Activated CD4-positive, alpha-beta T cell treated with anti-CD3 and anti-CD28 coated beads, Interleukin-2, amount 10 ng/mL, durations not matched to agents 24 days and 14 days (primary cell): ENCODE data around the gene C10orf95. TPM values are rescaled to one million over a fixed set of nuclear protein-coding genes. Genes with fewer than 3 reads are reported as not detected.

Source experiments
- DNase-seq: peaks from one replicate; pipeline ENCODE4 v3.0.0; 2022
- H3K27ac Mint-ChIP-seq: one replicate; pipeline ENCODE4 v1.8.0; 2022; ENCODE audit warnings: mild to moderate bottlenecking, mixed read lengths
- H3K27me3 Mint-ChIP-seq: one replicate; pipeline ENCODE4 v1.8.0; 2022; ENCODE audit warnings: mixed read lengths
- H3K36me3 Mint-ChIP-seq: one replicate; pipeline ENCODE4 v1.8.0; 2022; ENCODE audit warnings: low read depth, mild to moderate bottlenecking, mixed read lengths
- H3K4me1 Mint-ChIP-seq: one replicate; pipeline ENCODE4 v1.8.0; 2021; ENCODE audit warnings: mixed read lengths
- H3K4me3 Mint-ChIP-seq: one replicate; pipeline ENCODE4 v1.8.0; 2022; ENCODE audit warnings: mild to moderate bottlenecking, moderate library complexity, mixed read lengths
- H3K9me3 Mint-ChIP-seq: one replicate; pipeline ENCODE4 v1.8.0; 2021; ENCODE audit warnings: mixed read lengths
- intact Hi-C: fragments of 100-400 bp; cut with micrococcal nuclease; formaldehyde crosslinking; loops from one replicate; pipeline ENCODE4 v1.15.1; 2023
- total RNA-seq: library from RNA; stranded (reverse); gene quantifications from 2 replicates; pipeline ENCODE4 v1.2.3, GENCODE V29; 2022

The C10orf95 gene
- total RNA-seq, 1 donor from 2014 or later = 0.33 TPM

DNA sequence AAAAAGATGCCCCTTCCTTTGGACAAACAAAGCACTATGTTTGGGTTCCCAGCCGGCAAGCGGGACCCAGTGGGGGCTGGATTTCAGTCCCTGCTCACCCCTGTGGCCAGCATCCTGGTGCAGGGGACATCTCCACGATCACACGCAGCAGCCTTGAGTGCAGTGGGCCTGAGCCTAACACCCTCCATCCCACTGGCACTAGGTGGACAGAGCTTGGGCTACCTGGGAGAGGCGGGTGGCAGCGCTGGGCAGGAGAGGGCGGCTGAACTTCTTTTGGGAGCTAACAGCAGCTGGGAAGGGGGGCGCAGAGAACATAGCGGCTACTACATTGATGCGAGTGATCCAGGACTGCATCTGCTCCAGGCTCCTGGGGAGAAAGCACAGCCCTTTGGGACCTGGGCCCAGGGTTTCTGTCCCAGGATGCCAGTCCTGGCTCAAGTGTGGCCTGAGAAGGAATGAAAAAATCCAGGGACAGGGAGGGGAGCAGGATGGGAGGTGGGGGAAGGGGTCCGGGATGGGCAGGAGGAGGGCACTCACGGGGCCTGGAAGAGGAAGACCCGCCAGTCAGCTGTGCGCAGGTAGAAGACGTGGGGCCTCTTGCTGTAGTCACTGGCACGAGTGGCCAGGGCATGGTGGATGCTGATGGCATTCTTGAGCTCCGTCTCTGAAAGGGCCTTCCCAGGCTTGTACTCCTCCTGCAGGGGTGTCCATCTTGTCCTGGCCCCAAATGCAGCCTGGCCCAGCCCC is 46.8 kb downstream of the C10orf95 start:
- Mint-ChIP-seq H3K4me3 (no peak overlapping the region), H3K36me3 (peaks cover 42% of the 10 kb centered on the region), H3K27me3 (peaks cover 7% of the 10 kb centered on the region), H3K4me1 (peaks cover 31% of the 10 kb centered on the region), H3K27ac (no peak overlapping the region), H3K9me3 (no peaks in the 10 kb centered on the region)
- intact Hi-C loops = no loop called here
- no peak for DNase-seq

DNA sequence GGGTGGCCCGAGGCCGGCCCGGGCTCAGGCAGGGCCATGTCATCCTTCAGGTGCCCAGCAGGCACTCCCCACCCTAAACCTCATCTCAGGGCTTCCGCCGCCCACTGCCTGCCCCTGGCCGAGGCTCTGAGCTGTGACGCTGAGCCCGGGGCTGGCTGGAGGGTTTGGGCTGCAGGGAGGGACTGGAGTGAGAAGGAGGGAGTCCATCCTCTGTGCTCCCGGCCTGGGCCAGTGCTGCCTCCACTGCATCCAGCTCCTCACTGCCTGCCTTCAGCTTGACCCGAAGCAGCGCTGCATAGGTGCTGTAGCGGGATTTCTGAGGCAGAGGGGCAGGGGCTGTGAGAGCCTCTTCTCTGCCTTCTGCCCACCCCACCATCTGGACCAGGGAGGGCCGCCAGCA is 48.2 kb downstream of the C10orf95 start:
- intact Hi-C loops = no loop called here
- Mint-ChIP-seq H3K36me3 (peaks cover 50% of the 10 kb centered on the region), H3K4me1 (peaks cover 33% of the 10 kb centered on the region), H3K4me3 (no peak overlapping the region), H3K27me3 (peaks cover 1% of the 10 kb centered on the region), H3K27ac (no peak overlapping the region), H3K9me3 (no peaks in the 10 kb centered on the region)
- no peak for DNase-seq

DNA sequence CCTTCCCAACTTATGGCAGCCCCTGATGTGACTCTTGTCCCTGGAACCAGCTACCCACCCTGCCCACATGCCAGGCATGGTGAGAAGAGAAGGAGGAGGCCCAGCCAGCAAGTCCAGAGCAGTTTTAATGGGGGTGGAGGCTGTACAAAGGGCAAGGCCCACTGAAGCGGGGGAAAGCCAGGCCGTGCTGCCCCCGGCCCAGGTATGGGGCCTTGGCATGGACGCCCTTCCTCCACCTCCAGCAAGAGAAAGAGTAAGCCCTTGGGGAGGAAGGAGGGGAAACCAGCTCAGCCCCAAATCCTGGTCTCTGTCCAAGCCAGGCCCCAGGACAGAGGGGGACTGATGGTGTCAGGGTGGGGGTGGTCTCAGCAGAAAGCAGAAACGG is 48.8 kb downstream of the C10orf95 start:
- H3K9me3 Mint-ChIP-seq = no peaks in the 10 kb centered on the region
- peak overlapping the region; percentile 70 for H3K27ac Mint-ChIP-seq
- DNase-seq = no peak
- H3K27me3 Mint-ChIP-seq = no peaks in the 10 kb centered on the region
- intact Hi-C loops = no loop called here
- H3K4me3 Mint-ChIP-seq = no peak overlapping the region
- peaks cover 34% of the 10 kb centered on the region for H3K4me1 Mint-ChIP-seq
- peaks cover 56% of the 10 kb centered on the region for H3K36me3 Mint-ChIP-seq

DNA sequence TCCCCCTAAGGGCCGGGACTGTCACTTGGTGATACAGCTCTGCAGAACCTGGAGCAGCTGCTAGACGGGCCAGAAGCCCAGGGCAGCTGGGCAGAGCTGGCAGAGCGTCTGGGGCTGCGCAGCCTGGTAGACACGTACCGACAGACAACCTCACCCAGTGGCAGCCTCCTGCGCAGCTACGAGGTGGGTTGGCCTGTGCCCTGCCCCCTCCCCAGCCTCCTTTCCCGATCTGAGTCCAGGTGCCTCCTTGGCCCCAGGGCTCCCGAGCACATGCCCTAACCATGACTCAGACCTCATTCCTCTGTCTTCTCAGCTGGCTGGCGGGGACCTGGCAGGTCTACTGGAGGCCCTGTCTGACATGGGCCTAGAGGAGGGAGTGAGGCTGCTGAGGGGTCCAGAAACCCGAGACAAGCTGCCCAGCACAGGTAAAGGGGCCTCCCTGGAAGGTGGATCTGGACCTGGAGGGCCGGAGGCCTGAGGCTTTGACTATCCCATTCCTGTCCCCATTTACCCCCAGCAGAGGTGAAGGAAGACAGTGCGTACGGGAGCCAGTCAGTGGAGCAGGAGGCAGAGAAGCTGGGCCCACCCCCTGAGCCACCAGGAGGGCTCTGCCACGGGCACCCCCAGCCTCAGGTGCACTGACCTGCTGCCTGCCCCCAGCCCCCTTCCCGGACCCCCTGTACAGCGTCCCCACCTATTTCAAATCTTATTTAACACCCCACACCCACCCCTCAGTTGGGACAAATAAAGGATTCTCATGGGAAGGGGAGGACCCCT is 49.4 kb downstream of the C10orf95 start:
- Mint-ChIP-seq H3K27ac (peak overlapping the region; percentile 70), H3K36me3 (peaks cover 61% of the 10 kb centered on the region), H3K4me3 (no peak overlapping the region), H3K27me3 (no peaks in the 10 kb centered on the region), H3K4me1 (peaks cover 38% of the 10 kb centered on the region), H3K9me3 (no peaks in the 10 kb centered on the region)
- peak; percentile 59 for DNase-seq
- intact Hi-C loops = no loop called here

DNA sequence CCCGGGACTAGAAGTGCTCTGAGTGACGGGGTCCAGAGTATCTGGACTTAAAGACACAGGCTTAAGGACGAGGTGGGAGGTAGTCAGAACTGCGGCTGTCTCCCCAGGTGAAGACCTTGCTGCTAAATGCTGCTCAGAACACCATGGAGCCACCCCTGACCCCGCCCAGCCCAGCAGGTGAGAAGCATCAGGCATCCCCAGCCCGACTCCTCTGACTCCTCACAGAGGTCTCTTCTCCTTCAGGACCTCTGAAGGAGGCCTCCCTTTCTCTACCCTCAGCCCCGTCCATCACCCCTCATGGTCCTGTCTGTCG is 50.0 kb downstream of the C10orf95 start:
- no peaks in the 10 kb centered on the region for H3K27me3 Mint-ChIP-seq
- no peaks in the 10 kb centered on the region for H3K9me3 Mint-ChIP-seq
- DNase-seq = peak; percentile 57
- intact Hi-C loops = no loop called here
- H3K4me3 Mint-ChIP-seq = no peak overlapping the region
- peak overlapping the region; percentile 25 for H3K27ac Mint-ChIP-seq
- peaks cover 68% of the 10 kb centered on the region for H3K36me3 Mint-ChIP-seq
- peaks cover 38% of the 10 kb centered on the region for H3K4me1 Mint-ChIP-seq

DNA sequence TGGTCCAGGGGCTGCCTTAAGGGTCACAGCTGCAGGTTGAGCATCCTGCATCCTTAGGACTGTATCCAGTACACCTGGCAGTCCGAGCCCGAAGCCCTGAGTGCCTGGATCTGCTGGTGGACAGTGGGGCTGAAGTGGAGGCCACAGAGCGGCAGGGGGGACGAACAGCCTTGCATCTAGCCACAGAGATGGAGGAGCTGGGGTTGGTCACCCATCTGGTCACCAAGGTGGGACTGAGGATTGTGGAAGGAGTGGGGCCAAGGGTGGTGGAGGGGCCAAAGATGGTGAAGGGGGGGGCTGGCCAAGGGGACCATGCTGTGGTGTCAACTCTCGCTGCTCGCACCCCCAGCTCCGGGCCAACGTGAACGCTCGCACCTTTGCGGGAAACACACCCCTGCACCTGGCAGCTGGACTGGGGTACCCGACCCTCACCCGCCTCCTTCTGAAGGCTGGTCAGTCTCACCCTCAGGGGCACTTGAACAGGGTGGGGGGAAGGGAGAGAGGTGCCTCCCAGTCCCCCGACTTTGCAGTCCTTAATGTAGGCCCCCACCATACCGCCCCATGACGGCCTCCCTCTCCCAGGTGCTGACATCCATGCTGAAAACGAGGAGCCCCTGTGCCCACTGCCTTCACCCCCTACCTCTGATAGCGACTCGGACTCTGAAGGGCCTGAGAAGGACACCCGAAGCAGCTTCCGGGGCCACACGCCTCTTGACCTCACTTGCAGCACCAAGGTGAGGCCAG is 50.6 kb downstream of the C10orf95 start:
- Mint-ChIP-seq H3K27me3 (no peaks in the 10 kb centered on the region), H3K36me3 (peaks cover 73% of the 10 kb centered on the region), H3K9me3 (no peaks in the 10 kb centered on the region), H3K27ac (peak overlapping the region; percentile 15), H3K4me3 (peak overlapping the region; percentile 90), H3K4me1 (peaks cover 40% of the 10 kb centered on the region)
- DNase-seq = peak; percentile 56
- intact Hi-C loops = no loop called here

DNA sequence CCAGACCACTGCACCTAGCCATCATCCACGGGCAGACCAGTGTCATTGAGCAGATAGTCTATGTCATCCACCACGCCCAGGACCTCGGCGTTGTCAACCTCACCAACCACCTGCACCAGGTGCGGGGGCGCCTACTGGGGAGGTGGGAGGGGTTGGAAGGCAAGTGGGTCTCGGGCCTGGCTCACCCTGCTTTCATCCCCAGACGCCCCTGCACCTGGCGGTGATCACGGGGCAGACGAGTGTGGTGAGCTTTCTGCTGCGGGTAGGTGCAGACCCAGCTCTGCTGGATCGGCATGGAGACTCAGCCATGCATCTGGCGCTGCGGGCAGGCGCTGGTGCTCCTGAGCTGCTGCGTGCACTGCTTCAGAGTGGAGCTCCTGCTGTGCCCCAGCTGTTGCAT is 51.3 kb downstream of the C10orf95 start:
- no peak for DNase-seq
- peaks cover 36% of the 10 kb centered on the region for H3K4me1 Mint-ChIP-seq
- no peaks in the 10 kb centered on the region for H3K9me3 Mint-ChIP-seq
- peak overlapping the region; percentile 79 for H3K27ac Mint-ChIP-seq
- intact Hi-C loops = no loop called here
- peaks cover 76% of the 10 kb centered on the region for H3K36me3 Mint-ChIP-seq
- H3K4me3 Mint-ChIP-seq = peak overlapping the region; percentile 90
- no peaks in the 10 kb centered on the region for H3K27me3 Mint-ChIP-seq

Other genes with a start within 250 kb of the C10orf95 start
- gene ELOVL3, start 225.2 kb downstream of the C10orf95 start, total RNA-seq = 0.14 TPM in 1 of 2 replicates, not detected in the other
- 0.54 and 0.86 TPM in 2 replicates for gene PITX3, start 210.0 kb downstream of the C10orf95 start, total RNA-seq
- 45.2 and 47.7 TPM in 2 replicates for gene GBF1, start 206.0 kb downstream of the C10orf95 start, total RNA-seq
- 300 and 311 TPM in 2 replicates for gene NFKB2, start 55.8 kb downstream of the C10orf95 start, total RNA-seq
- gene PSD, start 32.8 kb downstream of the C10orf95 start, total RNA-seq = 10.4 and 12.1 TPM in 2 replicates
- 14.0 and 16.4 TPM in 2 replicates for gene FBXL15, start 30.7 kb downstream of the C10orf95 start, total RNA-seq
- gene CUEDC2, start 19.0 kb downstream of the C10orf95 start, total RNA-seq = 64.2 and 67.6 TPM in 2 replicates
- 60.9 and 64.8 TPM in 2 replicates for gene ACTR1A, start 51.2 kb upstream of the C10orf95 start, total RNA-seq
- gene SUFU, start 52.4 kb upstream of the C10orf95 start, total RNA-seq = 8.4 and 9.9 TPM in 2 replicates
- 85.5 and 85.7 TPM in 2 replicates for gene TRIM8, start 192.9 kb upstream of the C10orf95 start, total RNA-seq